GM19372 (cell line): Measurements from ENCODE around the gene PCSK6.
"Not testable (repeated sequence)": the region's sequence is repeated elsewhere in the genome, so short reads cannot be mapped to it uniquely, and the experiment has no call there.

ENCODE experiments used
- ATAC-seq: cut with Tn5 transposase; IDR thresholded peaks from one replicate; pipeline ENCODE4 v1.9.1; 2021; ENCODE audit warnings: mild to moderate bottlenecking, low read depth, moderate library complexity; ENCODE audit not compliant: unreplicated experiment

Gene PCSK6

GRCh38 chr15:101464999-101465669 is 24.4 kb downstream of the PCSK6 start:
- ATAC-seq = no peak

GRCh38 chr15:101464256-101464998 is 25.1 kb downstream of the PCSK6 start:
- no peak for ATAC-seq

- not testable (repeated sequence) for ATAC-seq
Observed at GRCh38 chr15:101463696-101464095, 25.8 kb downstream of the PCSK6 start.

GRCh38 chr15:101463270-101463669 is 26.2 kb downstream of the PCSK6 start:
- ATAC-seq = no peak

GRCh38 chr15:101461097-101461496 is 28.4 kb downstream of the PCSK6 start:
- no peak for ATAC-seq

- ATAC-seq = no peak
Observed at GRCh38 chr15:101459579-101460300, 29.8 kb downstream of the PCSK6 start.

- no peak for ATAC-seq
Observed at GRCh38 chr15:101458908-101459578, 30.5 kb downstream of the PCSK6 start.

GRCh38 chr15:101458158-101458900 is 31.2 kb downstream of the PCSK6 start:
- no peak for ATAC-seq

- ATAC-seq = no peak
Observed at GRCh38 chr15:101457696-101458095, 31.8 kb downstream of the PCSK6 start.

GRCh38 chr15:101456057-101456739 is 33.3 kb downstream of the PCSK6 start:
- ATAC-seq = no peak

- no peak for ATAC-seq
Observed at GRCh38 chr15:101455291-101456025, 34.0 kb downstream of the PCSK6 start.

- ATAC-seq = not testable (repeated sequence)
Observed at GRCh38 chr15:101454781-101455180, 34.7 kb downstream of the PCSK6 start.

- ATAC-seq = no peak
Observed at GRCh38 chr15:101454365-101454764, 35.1 kb downstream of the PCSK6 start.

- no peak for ATAC-seq
Observed at GRCh38 chr15:101453123-101454120, 36.1 kb downstream of the PCSK6 start.

- no peak for ATAC-seq
Observed at GRCh38 chr15:101452572-101452971, 36.9 kb downstream of the PCSK6 start.

- ATAC-seq = no peak
Observed at GRCh38 chr15:101451846-101452245, 37.7 kb downstream of the PCSK6 start.

- ATAC-seq = no peak
Observed at GRCh38 chr15:101451266-101451799, 38.2 kb downstream of the PCSK6 start.
